Measurements from ENCODE around the gene BATF3. TPM values are rescaled to one million over a fixed set of nuclear protein-coding genes. Genes with fewer than 3 reads are reported as not detected.

Gene BATF3
- polyA plus RNA-seq, 1 of the 3 experiments (the other 2 are of a cell fraction) = 0.76 TPM

- H3F3A ChIP-seq (replicated peaks; ENCODE audit: insufficient read depth) = peaks cover 1% of the 10 kb centered on the region
- ChIA-PET CTCF (interaction anchor here (1.1 to 1.6 kb wide), 3 partner anchors 9 to 57 kb away, joined by 3 to 4 read pairs (median 3); no protein-coding TSS in a partner anchor), POLR2A (no interaction called here)
- no peaks in the 10 kb centered on the region for H3K9me3 ChIP-seq
- H3K4me3 ChIP-seq (ENCODE audit: low read depth in 2 of 2, low read length in 1 of 2) = no peak overlapping the region
- H3K9me2 ChIP-seq = no peaks in the 10 kb centered on the region
- 65% methylated on average over 2 of the region's 2 CpGs for WGBS (ENCODE audit: low lambda C conversion rate)
- no peak overlapping the region for H3K9ac ChIP-seq
- no peaks in the 10 kb centered on the region for H3K4me1 ChIP-seq (ENCODE audit: control insufficient read depth in 1 of 2, insufficient read depth in 2 of 2, low read depth in 1 of 2, low read length in 1 of 2)
- DNase-seq = no peak
- H3K79me2 ChIP-seq (ENCODE audit: insufficient read depth) = no peaks in the 10 kb centered on the region
- no peaks in the 10 kb centered on the region; the same call in 1 of the 2 replicates for H3K27me3 ChIP-seq (ENCODE audit: insufficient read depth)
- no peaks in the 10 kb centered on the region for H3K36me3 ChIP-seq (replicated peaks in 1 of 2; ENCODE audit: control insufficient read depth in 1 of 2, insufficient read depth in 2 of 2, low read length in 1 of 2)
- H3K27ac ChIP-seq (ENCODE audit: low read depth in 2 of 2, low read length in 1 of 2) = no peak overlapping the region
- TF ChIP-seq ELF1 (IDR thresholded peaks at IDR 0.05) (no peak), REST (IDR thresholded peaks at IDR 0.05; ENCODE audit: low read depth, low read length) (no peak), CHD2 (IDR thresholded peaks at IDR 0.05; ENCODE audit: low read length, partially characterized antibody) (no peak)
- H2AFZ ChIP-seq (ENCODE audit: low read depth) = no peak overlapping the region
- H4K20me1 ChIP-seq (ENCODE audit: insufficient read depth) = no peaks in the 10 kb centered on the region
- no peak overlapping the region for H3K4me2 ChIP-seq
Measured at GRCh38 chr1:212687811-212688210, 11.8 kb downstream of the BATF3 start.

- no peak for TF ChIP-seq ZBTB33 (IDR thresholded peaks at IDR 0.05; ENCODE audit: borderline replicate concordance, low read depth)
- TF ChIP-seq MXI1 (IDR thresholded peaks at IDR 0.05; ENCODE audit: low read depth, low read length) = no peak
- TF ChIP-seq JUND (IDR thresholded peaks at IDR 0.05) = no peak
- TF ChIP-seq FOSL2 (IDR thresholded peaks at IDR 0.05; ENCODE audit: borderline replicate concordance, low read depth) = no peak
- TF ChIP-seq YY1 (IDR thresholded peaks at IDR 0.05; ENCODE audit: low read depth) = no peak
- TF ChIP-seq POLR2AphosphoS5 (IDR thresholded peaks at IDR 0.05; ENCODE audit: low read depth, low read length) = no peak
- TF ChIP-seq CHD2 (IDR thresholded peaks at IDR 0.05; ENCODE audit: low read length, partially characterized antibody) = no peak
- TF ChIP-seq SMC3 (IDR thresholded peaks at IDR 0.05; ENCODE audit: low read depth, low read length) = no peak
- TF ChIP-seq NRF1 (IDR thresholded peaks at IDR 0.05; ENCODE audit: low read depth, low read length) = no peak
- no peak for DNase-seq
- H3K4me1 ChIP-seq (ENCODE audit: control insufficient read depth in 1 of 2, insufficient read depth in 2 of 2, low read depth in 1 of 2, low read length in 1 of 2) = no peaks in the 10 kb centered on the region
- H3K27me3 ChIP-seq (ENCODE audit: insufficient read depth) = no peaks in the 10 kb centered on the region; the same call in 1 of the 2 replicates
- H3K27ac ChIP-seq (ENCODE audit: low read depth in 2 of 2, low read length in 1 of 2) = no peak overlapping the region
- 81% methylated on average over 2 of the region's 11 CpGs for WGBS (ENCODE audit: low lambda C conversion rate)
- H3K4me2 ChIP-seq = no peak overlapping the region
- H3K4me3 ChIP-seq (ENCODE audit: low read depth in 2 of 2, low read length in 1 of 2) = no peak overlapping the region
- ChIA-PET CTCF (no interaction called here), POLR2A (no interaction called here)
- H3K36me3 ChIP-seq (replicated peaks in 1 of 2; ENCODE audit: control insufficient read depth in 1 of 2, insufficient read depth in 2 of 2, low read length in 1 of 2) = no peaks in the 10 kb centered on the region
- no peaks in the 10 kb centered on the region for H3K9me2 ChIP-seq
- H3K9ac ChIP-seq = no peak overlapping the region
- H3K9me3 ChIP-seq = no peaks in the 10 kb centered on the region
- no peaks in the 10 kb centered on the region for H3F3A ChIP-seq (replicated peaks; ENCODE audit: insufficient read depth)
- H3K79me2 ChIP-seq (ENCODE audit: insufficient read depth) = no peaks in the 10 kb centered on the region
- H4K20me1 ChIP-seq (ENCODE audit: insufficient read depth) = no peaks in the 10 kb centered on the region
- no peak overlapping the region for H2AFZ ChIP-seq (ENCODE audit: low read depth)
Measured at GRCh38 chr1:212686591-212686990, 13.0 kb downstream of the BATF3 start.
